Measurements from ENCODE around the gene SPINK13.
"Not testable (repeated sequence)": the region's sequence is repeated elsewhere in the genome, so short reads cannot be mapped to it uniquely, and the experiment has no call there.

SPINK13 gene, protein sequence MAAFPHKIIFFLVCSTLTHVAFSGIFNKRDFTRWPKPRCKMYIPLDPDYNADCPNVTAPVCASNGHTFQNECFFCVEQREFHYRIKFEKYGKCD

DNA sequence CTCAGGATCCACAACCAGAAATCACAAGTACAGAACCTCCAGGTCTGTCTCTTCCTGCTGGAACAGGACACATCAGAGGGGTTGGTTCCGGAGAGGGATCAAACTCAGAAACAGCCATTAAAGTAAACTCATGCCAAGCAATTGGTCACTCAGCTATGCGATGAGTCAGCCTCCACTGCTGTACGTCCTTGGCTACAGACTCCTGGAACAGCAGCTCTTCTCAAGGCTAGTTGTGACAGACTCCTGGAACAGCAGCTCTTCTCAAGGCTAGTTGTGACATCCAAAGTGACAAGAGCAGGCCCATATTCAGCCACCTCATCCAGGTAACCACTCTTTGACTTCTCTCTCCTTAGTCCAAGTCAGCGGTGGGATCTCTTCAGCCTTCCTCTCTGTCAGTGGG lies at the start of gene SPINK13:
SPINK13 (plus strand) TSS at position 229 of the 400 bp plus-strand sequence. CDS start 1,279 bp downstream, outside the sequence.
- no peak for DNase-seq

DNA sequence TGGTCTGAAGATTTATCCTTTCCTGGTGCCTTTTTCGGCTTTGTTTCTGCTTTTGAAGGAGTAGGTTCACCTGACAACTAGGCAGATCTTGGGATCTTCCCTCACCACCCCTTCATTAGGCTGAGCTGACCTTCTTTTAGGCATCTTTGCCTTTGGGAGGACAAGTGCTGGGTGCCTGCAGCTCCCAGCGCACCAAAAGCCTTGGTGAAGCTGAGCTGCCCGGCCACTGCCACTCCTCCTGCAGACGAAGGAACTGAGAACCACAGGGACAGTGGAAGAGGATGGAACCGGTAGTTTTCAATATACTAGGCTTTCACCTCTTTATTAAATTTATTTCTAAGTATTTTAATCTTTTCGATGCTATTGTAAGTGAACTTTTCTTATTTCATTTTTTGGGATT lies 47.1 kb upstream of the SPINK13 start:
- no peak for DNase-seq

DNA sequence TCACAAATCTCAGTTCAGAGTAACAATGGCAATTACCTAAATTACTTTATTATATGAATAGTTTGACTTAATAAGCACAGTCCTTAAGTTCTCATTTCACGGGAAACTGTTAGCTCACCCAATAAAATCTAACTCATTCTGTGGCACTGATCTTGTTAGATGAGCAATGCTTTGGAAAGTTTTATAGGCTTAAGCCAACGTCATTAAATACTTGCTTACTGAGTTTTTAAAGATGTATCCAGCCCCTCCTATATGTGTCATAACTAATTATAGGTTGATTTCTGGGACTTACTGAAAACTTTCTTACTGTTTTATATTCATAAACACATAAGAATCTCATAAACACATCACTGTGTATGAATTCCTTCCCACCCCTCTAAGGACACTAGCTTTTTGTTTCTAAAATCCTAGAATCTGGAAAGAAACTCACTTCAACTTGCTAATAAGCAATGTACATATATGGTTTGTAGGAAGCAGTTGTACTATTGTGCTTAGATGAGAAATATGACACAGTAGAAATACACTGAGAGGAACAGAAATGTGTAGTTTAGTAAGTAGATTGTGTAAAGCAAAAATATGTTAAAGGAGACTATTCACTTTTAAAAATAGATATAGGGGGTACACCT lies 44.4 kb upstream of the SPINK13 start:
- DNase-seq, result no peak

DNA sequence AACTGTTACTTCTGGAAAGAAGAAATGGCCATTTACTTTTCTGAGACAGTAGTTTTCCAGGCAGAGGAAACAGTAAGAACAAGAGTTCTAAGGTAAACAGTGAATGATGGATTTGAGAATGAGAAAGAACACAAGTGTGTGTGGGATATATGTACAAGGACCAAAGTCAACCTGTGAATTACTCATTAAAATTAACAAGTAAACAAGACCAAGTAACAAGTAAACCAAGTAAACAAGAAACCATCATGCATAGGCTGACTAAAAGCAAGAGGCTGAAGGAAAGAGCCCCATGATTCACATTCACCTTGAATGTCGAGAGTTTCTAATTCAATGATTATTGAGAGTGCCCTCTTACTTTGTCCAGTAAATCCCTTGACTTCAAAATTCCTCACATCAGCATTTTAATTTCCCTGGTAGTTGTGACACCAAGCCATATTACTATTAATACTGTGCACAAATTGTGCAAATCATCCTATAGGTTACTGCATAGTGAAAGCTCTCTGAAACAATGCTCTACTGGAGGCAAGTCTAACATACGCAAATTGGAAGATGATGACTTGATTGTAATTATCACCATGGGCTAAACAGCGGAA lies 40.1 kb upstream of the SPINK13 start:
- DNase-seq, result no peak

DNA sequence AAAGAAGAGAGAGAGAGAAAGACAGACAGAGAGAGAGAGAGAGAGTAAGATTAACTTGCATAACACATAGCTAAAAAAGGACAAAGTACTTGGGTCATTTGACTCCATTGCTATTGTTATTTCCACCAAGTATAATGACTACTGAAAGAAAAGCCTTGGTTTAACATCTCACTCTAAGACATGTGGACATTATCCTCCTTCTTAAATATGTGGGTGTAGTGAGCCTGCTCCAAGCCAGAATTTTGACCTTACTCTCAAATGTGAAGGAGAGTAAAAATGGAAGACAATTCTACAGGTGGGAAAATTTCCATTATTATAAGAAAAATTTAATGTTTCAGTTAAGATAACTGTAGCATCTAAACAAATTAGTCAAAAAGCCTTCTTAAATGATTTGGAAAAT lies 38.8 kb upstream of the SPINK13 start:
- no peak for DNase-seq

DNA sequence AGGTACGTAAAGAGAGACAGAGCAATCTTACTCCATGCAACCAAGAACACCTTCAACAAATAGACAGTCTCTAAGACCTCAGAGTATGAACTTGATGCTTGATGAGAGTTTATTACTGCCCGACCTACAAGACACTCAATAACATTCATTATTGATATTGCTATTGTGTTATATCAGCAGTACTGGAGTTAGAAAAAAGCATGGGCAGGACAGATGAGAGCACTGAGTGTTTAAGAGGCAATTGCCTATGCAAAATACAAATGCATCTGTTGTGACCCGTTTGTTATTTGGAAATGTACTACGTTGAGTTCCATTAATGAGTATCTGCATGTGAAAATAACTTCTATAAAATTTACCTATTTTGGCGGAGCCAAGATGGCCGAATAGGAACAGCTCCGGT lies 38.4 kb upstream of the SPINK13 start:
- DNase-seq, result no peak

DNA sequence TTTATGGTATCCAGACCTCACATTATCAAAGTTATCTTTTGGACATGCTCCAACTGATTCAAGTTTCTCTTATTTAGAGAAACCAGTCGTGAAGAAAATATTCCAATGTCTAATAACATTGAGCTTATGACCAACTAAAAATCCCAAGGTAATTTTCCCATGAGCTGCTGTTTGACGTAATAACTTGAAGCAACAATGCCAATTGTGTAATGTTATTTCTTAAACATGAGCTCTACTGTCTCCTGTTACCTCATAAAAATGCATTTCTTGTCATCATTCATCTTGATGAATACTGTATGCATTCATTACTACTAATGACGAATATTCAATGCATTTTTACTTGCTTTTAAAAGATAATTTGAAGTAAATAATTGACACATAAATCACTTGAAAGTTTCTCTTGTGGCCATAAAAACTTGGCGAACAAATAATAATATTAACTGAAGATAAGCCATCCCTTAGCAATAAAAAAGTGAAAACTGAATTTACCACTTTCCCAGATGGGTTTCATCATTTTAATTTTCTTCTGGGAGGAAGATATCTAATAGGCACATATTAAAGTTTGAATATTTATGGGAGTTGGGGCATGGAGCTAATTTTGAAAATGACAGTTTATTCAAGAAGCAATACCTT lies 30.7 kb upstream of the SPINK13 start:
- no peak for DNase-seq

DNA sequence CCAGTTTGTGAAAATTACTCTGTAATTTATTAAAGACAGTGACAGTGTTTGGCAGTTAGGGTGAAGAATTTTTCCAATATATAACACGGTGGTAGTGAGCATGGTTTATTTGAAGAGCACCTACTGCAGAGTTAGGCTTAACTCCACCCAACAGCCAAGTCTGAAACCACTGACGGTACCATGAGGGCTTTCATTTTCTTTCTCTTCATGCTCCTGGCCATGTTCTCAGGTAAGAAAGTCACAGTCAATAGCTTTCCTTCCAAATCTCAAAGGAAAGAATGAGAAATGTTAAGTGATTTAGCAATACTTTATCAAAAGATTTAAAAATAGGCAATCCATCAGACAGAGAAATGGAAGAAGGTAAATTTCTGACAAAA lies 30.2 kb upstream of the SPINK13 start, which contains the start of gene MARCOL:
MARCOL (plus strand) TSS at position 108 of the 377 bp plus-strand sequence; CDS start at position 181, 73 bp downstream.
- DNase-seq, result no peak

DNA sequence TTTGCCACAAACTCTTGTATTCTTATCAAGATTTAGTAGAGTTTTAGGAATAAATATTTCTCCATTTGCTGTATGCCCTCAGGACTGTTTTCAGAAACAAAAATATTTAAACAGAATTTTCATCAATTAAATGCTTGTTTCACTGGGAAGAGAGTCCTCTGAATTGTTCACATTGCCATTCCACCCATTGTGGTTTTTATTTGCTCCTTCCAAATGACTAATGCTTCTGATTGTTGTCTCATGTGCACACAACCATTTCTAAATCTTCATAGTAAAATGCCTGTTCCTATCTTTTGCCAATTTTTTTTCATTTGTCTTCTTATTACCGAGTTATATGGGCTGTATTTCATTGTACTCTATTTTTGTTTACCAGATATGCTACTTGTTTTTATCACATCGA lies 19.7 kb upstream of the SPINK13 start:
- no peak for DNase-seq

DNA sequence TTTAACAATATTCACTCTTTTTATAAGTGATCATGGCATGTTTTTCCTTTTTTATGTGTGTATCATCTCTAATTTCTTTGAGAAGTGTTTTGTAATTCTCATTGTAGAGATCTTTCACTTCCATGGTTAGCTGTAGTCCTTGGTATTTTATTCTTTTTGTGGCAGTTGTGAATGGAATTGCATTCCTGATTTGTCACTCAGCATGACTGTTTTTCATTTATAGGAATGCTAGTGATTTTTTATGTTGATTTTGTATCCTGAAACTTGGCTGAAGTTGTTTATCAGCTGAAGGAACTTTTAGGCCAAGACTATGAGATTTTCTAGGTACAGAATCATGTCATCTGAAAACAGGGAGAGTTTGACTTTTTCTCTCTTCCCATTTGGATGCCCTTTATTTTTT lies 13.1 kb upstream of the SPINK13 start:
- no peak for DNase-seq

DNA sequence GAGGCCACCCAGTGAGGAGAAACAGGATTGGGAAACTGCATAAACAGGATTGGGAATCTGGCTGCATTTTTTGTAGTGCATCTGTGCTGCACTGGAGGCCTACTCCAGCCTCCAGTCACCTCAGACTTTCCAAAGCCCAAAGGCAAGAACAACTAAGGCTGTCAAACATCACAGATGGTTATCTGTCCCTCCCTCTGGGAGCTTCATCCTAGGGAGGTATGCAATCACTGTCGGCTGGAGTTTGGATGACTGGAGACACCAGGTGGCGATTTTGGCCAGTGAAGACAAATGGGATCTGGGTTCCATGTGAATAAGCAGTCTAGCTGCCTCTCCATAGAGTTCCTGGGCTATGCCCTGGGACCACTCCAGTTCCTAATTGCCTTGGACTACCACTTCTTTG lies 9.3 kb upstream of the SPINK13 start:
- no peak for DNase-seq

DNA sequence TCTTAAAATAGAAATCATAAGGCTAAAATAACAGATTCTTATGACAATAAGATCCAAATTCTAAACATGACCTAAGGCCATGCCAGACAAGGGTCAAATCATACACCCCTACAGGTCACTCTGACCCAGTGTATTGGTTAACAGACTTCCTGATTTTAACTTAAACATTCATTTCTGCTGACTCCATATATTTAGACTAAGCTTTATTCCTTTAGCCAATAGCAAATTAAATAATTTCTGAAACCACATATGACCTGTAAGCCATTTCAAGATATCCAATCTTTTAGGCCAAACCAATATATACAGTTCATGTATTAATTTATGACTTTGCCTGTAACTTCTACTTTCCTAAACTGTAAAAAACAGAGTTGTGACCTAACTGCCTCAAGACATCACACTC lies 7.4 kb upstream of the SPINK13 start:
- DNase-seq, result no peak

DNA sequence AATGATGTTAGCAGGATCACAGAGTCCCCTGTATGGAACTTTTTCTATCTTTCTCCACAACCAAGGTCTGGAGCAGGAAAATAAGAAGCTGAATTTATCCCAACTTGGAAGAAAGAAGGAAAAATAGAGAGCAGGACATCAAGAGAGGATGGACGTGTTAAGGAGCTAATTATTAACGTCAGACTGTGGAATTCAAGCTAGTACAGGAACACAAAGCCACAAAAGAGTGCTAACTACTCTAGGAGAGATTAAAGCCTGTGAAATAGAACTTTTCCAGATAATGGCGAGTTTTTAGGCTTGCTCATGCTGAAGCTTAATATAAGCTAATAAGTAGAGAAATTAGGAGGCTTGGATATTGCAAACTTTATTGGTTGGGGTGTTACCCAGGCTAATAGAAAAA lies 632 bp upstream of the SPINK13 start:
- DNase-seq, result no peak

DNA sequence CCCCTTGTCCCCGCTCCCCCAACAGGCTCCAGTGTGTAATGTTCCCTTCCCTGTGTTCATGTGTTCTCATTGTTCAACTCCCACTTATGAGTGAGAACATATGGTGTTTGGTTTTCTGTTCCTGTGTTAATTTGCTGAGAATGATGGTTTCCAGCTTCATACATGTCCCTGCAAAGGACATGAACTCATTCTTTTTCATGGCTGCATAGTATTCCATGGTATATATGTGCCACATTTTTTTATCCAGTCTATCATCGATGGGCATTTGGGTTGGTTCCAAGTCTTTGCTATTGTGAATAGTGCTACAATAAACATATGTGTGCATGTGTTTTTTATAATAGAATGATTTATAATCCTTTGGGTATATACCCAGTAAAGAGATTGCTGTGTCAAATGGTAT lies 6.5 kb downstream of the SPINK13 start:
- DNase-seq, result not testable (repeated sequence)

DNA sequence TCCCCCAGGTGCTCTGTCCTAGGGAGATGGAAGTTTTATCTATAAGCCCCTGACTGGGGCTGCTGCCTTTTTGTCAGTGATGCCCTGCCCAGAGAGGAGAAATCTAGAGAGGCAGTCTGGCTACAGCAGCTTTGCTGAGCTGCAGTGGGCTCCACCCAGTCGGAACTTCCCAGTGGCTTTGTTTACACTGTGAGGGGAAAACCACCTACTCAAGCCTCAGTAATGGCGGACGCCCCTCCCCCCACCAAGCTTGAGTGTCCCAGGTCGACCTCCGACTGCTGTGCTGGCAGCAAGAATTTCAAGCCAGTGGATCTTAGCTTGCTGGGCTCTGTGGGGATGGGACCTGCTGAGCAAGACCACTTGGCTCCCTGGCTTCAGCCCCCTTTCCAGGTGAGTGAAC lies 12.3 kb downstream of the SPINK13 start:
- DNase-seq, result not testable (repeated sequence)

DNA sequence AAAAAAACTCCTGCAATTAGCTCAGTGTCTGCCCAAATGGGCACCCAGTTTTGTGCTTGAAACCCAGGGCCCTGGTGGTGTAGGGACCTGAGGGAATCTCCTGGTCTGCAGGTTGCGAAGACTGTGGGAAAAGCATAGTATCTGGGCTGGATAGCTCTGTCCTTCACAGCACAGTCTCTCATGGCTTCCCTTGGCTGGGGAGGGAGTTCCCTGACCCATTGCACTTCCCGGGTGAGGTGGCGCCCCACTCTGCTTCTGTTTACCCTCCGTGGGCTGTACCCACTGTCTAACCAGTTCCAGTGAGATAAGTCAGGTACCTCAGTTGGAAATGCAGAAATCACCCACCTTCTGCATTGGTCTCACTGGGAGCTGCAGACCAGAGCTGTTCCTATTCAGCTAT lies 12.7 kb downstream of the SPINK13 start:
- DNase-seq, result not testable (repeated sequence)

DNA sequence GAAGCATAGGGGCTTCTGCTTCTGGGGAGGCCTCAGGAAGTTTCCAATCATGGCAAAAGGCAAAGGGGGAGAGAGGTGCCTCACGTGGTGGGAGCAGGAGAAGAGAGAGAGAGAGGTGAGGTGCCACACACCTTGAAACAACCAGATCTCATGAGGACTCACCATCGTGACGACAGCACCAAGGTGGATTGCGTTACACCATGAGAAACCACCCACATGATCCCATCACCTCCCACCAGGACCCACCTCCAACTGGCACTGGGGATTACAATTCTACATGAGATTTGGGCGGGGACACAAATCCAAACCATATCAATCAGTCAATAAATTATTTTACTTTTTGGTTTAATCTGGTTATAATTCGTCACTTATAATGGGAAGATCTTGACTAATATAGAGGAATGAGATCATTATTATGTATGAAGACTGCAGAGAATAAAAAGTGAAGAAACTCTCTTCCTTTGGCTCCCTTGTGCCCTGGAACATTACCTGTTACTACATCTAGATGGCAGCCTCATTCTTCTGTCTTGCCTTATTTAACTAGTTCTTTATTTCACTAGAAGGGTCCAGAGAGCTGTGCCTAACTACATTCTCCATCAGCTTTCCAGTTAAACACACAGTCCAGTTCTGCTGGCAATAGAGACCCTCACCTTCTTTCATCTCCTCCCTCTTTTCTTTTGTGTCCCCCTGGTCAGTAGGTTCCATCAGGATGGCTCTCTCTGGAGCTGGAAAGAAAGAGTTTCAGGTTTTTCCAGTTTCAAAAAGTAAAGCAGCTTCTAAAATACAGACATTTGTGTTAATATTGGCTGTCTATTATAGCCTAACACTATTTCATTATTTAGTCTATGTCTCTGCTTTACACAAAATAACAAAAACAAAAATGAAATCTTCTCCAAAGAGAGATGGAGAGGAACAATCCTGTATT lies 21.9 kb downstream of the SPINK13 start:
- DNase-seq, result no peak

DNA sequence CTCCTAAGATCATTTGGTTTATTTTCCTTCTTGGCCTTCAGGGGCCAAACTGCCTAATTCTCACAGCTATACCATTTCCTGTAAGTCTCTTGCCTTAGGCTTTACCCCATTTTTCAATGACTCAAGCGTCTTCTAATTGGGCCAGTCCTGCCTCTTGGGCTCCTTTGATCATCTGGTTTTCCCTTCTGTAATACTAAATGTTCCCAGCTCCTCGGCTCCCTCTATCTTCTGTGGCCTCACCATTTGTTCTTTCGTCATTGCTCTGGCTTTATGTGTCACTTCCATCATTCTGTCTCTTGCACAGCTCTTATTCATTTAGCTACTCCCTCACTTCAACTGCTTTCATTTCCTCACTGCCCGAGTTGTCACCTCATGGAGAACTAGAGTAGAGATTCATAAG lies 29.1 kb downstream of the SPINK13 start:
- DNase-seq, result no peak

DNA sequence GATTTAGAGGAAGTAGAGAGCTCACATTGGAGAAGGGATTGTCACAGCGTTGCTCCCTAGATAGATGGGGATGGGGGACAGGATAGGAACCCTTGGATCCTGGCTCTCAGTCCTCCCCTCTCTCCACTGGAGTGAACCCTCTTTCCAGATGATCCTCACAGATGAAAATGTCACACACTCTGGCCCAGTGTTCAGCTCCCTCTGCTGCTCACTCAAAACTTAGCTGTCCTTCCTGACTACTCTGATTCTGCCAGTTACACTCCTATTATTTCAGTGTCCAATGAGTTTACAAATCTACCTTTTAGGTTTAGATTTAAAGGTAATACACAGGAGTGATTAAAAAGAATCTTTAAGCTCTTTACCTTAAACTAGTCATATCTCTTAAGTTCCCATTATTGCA lies 37.9 kb downstream of the SPINK13 start:
- DNase-seq, result no peak

DNA sequence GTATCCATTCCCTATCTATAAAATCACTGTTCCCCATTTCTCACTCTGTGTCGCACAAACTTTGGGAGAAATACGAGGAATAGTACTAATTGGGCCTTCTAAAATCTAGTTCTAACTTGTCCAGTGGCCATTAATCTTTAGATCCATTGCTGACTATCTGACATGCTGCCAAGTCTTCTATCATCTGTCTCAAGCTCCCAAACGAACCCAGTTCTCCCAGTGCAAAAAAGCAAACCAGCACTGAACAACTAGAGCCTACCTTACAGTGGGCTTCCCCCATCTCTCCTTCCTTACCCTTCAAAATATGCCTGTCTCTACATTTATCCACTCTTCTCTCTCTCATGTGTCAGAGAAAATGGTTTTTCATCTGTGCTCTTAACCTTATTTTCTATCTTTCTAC lies 40.4 kb downstream of the SPINK13 start:
- no peak for DNase-seq

DNA sequence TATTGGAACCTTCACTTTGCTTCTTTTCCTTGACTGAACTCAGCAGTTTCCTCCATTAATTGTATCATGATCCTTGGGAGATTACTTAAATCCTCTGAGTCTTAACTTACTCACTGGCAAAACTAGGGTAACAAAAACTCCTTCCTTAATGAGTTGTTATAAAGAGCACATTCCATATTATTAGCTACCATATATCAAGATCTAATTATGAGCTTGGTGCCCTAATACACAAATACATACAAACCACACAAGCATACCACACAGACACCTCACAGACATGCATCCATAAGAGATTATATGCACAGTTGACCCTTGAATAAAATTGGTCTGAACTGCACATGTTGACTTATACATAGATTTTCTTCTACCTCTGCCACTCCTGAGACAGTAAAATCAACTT lies 41.2 kb downstream of the SPINK13 start:
- DNase-seq, result no peak

DNA sequence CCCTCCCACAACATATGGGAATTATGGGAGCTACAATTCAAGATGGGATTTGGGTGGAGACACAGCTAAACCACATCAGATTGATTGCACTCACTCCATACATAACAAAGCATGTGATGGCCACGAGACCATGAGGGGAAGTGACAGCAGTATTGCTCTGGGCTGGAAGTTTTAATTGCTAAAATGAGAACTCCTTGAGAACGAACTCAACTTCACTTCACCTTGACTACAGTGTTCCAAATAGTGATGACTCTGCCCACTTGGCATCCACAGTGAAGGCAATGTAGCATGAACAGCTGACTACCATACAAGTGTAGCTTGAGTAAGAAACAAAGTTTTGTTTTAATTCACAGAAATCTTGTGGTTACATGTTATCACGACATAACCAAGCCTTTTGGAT lies 42.9 kb downstream of the SPINK13 start:
- DNase-seq, result no peak

DNA sequence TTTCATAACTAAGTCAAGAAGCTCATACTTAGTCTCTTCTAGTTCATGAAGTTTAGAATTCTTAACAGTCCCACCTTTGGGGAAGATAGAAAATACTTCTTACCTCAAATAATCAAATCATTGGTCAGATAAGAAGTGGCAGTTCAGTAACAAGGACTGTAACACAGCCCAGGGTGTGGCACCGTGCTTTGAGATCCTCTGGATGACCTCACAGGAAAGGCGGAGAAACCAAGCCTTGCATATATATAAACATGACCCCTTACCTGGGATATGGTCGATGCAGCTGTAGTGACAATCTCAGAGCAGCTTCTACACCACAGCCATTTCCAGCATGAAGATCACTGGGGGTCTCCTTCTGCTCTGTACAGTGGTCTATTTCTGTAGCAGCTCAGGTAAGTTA lies 43.6 kb downstream of the SPINK13 start, which contains the start of gene SPINK7:
SPINK7 (plus strand) TSS at position 271 of the 400 bp plus-strand sequence; CDS start at position 332, 61 bp downstream.
- DNase-seq, result no peak
